ENCODE data around the gene NPIPB4. TPM values are rescaled to one million over a fixed set of nuclear protein-coding genes. Genes with fewer than 3 reads are reported as not detected.
"Not testable (repeated sequence)": the region's sequence is repeated elsewhere in the genome, so short reads cannot be mapped to it uniquely, and the experiment has no call there.

Gene NPIPB4
- total RNA-seq, 2 experiments from 2014 or later: 91.7 to 436 TPM

DNA sequence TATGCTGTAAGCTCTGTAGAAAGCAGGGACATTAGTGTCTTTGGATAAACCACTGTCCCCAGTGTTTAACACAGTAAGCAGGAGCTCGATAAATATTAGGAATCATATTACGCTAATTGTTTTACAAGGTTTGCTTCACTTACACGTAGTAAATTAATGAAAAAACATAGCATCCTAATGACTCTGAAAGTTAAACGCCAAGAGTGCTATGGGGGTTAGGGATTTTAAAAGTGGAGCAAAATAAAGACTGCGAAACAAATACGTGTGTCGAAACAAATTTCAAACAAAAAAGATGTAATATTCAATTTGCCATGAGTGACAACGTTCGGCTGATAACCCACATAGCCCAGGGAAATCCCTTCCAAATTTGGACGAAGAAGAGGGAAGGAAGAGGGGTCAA is 37.9 kb downstream of the NPIPB4 start:
- BruUV-seq (replicated peaks): TSS peak; percentile 80
- H2AFZ ChIP-seq (ENCODE audit: low read length): peak overlapping the region; percentile 100; the same call in 1 of the 2 replicates
- peak overlapping the region; percentile 72 for H3K4me3 ChIP-seq (ENCODE audit: low read depth, low read length, poor library complexity, severe bottlenecking)
- H3K4me1 ChIP-seq (ENCODE audit: insufficient read depth, low read length, poor library complexity, severe bottlenecking); H3K36me3 ChIP-seq (ENCODE audit: insufficient read depth, low read length); H3K9me2 ChIP-seq (ENCODE audit: insufficient read depth, low read length); intact Hi-C loops (cut with micrococcal nuclease; ENCODE audit: unreplicated experiment); DNase-seq (ENCODE audit: low spot score); H4K20me1 ChIP-seq (ENCODE audit: insufficient read depth, low read length); H3K27ac ChIP-seq (ENCODE audit: low read depth, low read length, poor library complexity, severe bottlenecking); H3K9me3 ChIP-seq (ENCODE audit: low read length): not testable (repeated sequence)
- H3K79me2 ChIP-seq (ENCODE audit: insufficient read depth, low read depth, low read length): peaks cover 11% of the 10 kb centered on the region; the same call in 1 of the 2 replicates
- ChIA-PET CTCF (ENCODE audit: unreplicated experiment) (interaction anchor here (0.6 kb wide), 1 partner anchor 1992 kb away, joined by 4 read pairs; no protein-coding TSS in a partner anchor), POLR2A (interaction anchor here (0.6 kb wide), 1 partner anchor 1327 kb away, joined by 4 read pairs; no protein-coding TSS in a partner anchor)
- peak overlapping the region; percentile 88 for H3K4me2 ChIP-seq (ENCODE audit: low read length)

DNA sequence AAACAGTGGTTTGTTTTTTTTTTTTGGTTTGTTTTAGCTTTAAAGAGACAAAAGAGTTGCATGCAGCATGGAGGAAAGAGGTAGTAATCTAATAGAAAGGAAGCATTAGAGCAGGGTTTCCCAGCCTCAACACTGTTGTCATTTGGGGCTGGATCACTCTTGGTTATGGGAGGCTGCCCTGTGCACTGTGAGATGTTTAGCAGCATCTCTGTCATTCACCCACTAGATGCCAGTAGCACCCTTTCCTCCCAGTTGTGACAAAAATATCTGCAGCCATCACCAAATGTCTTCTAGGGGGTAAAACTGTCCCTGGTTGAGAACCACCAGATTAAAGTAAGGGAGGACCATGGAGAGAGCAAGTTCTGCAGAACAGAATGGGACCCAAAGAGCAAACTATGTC is 40.5 kb downstream of the NPIPB4 start:
- H3K36me3 ChIP-seq (ENCODE audit: insufficient read depth, low read length); H3K4me1 ChIP-seq (ENCODE audit: insufficient read depth, low read length, poor library complexity, severe bottlenecking); H4K20me1 ChIP-seq (ENCODE audit: insufficient read depth, low read length); DNase-seq (ENCODE audit: low spot score); H3K4me3 ChIP-seq (ENCODE audit: low read depth, low read length, poor library complexity, severe bottlenecking); H3K9me3 ChIP-seq (ENCODE audit: low read length); intact Hi-C loops (cut with micrococcal nuclease; ENCODE audit: unreplicated experiment); POLR2A ChIA-PET; BruUV-seq (replicated peaks); CTCF ChIA-PET (ENCODE audit: unreplicated experiment); H2AFZ ChIP-seq (ENCODE audit: low read length); H3K27ac ChIP-seq (ENCODE audit: low read depth, low read length, poor library complexity, severe bottlenecking); H3K9me2 ChIP-seq (ENCODE audit: insufficient read depth, low read length); H3K4me2 ChIP-seq (ENCODE audit: low read length): not testable (repeated sequence)
- H3K79me2 ChIP-seq (ENCODE audit: insufficient read depth, low read depth, low read length): peaks cover 11% of the 10 kb centered on the region; the same call in 1 of the 2 replicates

DNA sequence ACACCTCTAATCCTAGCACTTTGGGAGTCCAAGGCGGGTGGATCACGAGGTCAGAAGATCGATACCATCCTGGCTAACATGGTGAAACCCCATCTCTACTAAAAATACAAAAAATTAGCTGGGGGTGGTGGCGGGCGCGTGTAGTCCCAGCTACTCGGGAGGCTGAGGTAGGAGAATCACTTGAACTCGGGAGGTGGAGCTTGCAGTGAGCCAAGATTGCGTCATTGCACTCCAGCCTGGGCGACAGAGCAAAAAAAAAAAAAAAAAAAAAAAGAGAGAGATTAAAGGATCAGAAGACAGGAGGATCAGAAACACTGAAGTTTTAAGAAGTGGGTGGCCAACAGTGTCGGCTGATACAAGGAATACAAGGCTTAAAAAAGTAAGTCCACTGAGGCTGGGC is 41.9 kb downstream of the NPIPB4 start:
- H3K9me2 ChIP-seq (ENCODE audit: insufficient read depth, low read length); intact Hi-C loops (cut with micrococcal nuclease; ENCODE audit: unreplicated experiment); H3K9me3 ChIP-seq (ENCODE audit: low read length); H3K4me1 ChIP-seq (ENCODE audit: insufficient read depth, low read length, poor library complexity, severe bottlenecking); H4K20me1 ChIP-seq (ENCODE audit: insufficient read depth, low read length); H3K27ac ChIP-seq (ENCODE audit: low read depth, low read length, poor library complexity, severe bottlenecking); H2AFZ ChIP-seq (ENCODE audit: low read length); DNase-seq (ENCODE audit: low spot score); H3K4me3 ChIP-seq (ENCODE audit: low read depth, low read length, poor library complexity, severe bottlenecking); H3K79me2 ChIP-seq (ENCODE audit: insufficient read depth, low read depth, low read length); POLR2A ChIA-PET; BruUV-seq (replicated peaks); CTCF ChIA-PET (ENCODE audit: unreplicated experiment); H3K4me2 ChIP-seq (ENCODE audit: low read length): not testable (repeated sequence)
- H3K36me3 ChIP-seq (ENCODE audit: insufficient read depth, low read length): peaks cover 10% of the 10 kb centered on the region

DNA sequence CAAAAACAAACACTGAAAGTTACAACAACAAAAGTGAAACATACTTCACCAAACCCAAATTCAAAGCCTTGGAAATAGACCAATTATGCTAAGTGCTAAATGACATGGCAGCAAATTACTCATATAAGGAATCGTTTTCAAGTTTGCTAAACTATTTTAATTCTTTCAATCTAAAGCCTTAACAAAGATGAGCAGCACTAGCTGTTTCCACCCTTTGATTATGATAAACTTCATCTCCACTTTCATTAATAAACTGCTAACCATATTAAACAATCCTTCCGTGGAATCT is 55.2 kb downstream of the NPIPB4 start:
- H3K9me3 ChIP-seq (ENCODE audit: low read length); H3K4me2 ChIP-seq (ENCODE audit: low read length); DNase-seq (ENCODE audit: low spot score); H3K79me2 ChIP-seq (ENCODE audit: insufficient read depth, low read depth, low read length); BruUV-seq (replicated peaks); H3K36me3 ChIP-seq (ENCODE audit: insufficient read depth, low read length); H3K9me2 ChIP-seq (ENCODE audit: insufficient read depth, low read length); H3K27ac ChIP-seq (ENCODE audit: low read depth, low read length, poor library complexity, severe bottlenecking); H3K4me3 ChIP-seq (ENCODE audit: low read depth, low read length, poor library complexity, severe bottlenecking); intact Hi-C loops (cut with micrococcal nuclease; ENCODE audit: unreplicated experiment); H3K4me1 ChIP-seq (ENCODE audit: insufficient read depth, low read length, poor library complexity, severe bottlenecking); CTCF ChIA-PET (ENCODE audit: unreplicated experiment); POLR2A ChIA-PET; H4K20me1 ChIP-seq (ENCODE audit: insufficient read depth, low read length); H2AFZ ChIP-seq (ENCODE audit: low read length): not testable (repeated sequence)

All from OCI-LY7 (cell line).